K562 (cell line): ENCODE results near the gene OR5K1. TPM values are rescaled to one million over a fixed set of nuclear protein-coding genes. Genes with fewer than 3 reads are reported as not detected.

Source experiments
- ATAC-seq: fragments of 200-7000 bp; cut with Tn5 transposase; 3 replicates; pipeline ENCODE4 v1.9.1; 2020; ENCODE audit warnings: moderate library complexity
- BruUV-seq: library from RNA; stranded (reverse); fragments of 400-500 nt; replicated peaks from 2 replicates; lab custom pipeline; 2021; lab: Mats Ljungman, UMichigan
- CTCF ChIA-PET: fragments of 300-600 bp; formaldehyde crosslinking; extraction: SDS; loops from one replicate; lab custom pipeline; 2021; ENCODE audit warnings: low intra/inter-chr PET ratio; lab: Yijun Ruan, JAX
- POLR2A ChIA-PET: fragments of 300-600, 350-650 bp; sonication (Branson Sonifier 250); formaldehyde crosslinking; extraction: SDS; loops from one replicate; lab custom pipeline; 2021; ENCODE audit warnings: antibody characterized with exemption, inconsistent platforms; lab: Yijun Ruan, JAX
- DNase-seq, 4 experiments: peaks; one replicate each; pipeline versions ENCODE4 v3.0.0 to v3.0.0-alpha.2; 2011 to 2018; ENCODE audit warnings: low spot score in 3 of 4, mixed read lengths in 3 of 4; ENCODE audit errors: extremely low read depth in 1 of 4
- FAIRE-seq: peaks from 2 replicates; lab custom pipeline; 2011; peaks lifted over from hg19 to GRCh38; lab: Jason Lieb, UNC
- H2AFZ ChIP-seq: 2 replicates; pipeline ENCODE4 v1.6.0; 2011; ENCODE audit warnings: low read depth, low read length, control low read depth, inconsistent platforms
- H3K27ac ChIP-seq: fragments of 200-600 bp; 3 replicates; pipeline ENCODE4 v1.8.0; 2011; ENCODE audit warnings: low read depth, mild to moderate bottlenecking, control low read depth, inconsistent platforms, low read length, moderate library complexity, mixed read lengths; ENCODE audit errors: extremely low read depth
- H3K27me3 ChIP-seq, 2 experiments: fragments of 300-600 bp in 1 of 2; 2 replicates in 1 of 2; 3 replicates in 1 of 2; pipeline versions ENCODE4 v1.6.0 to v1.8.0; 2011; ENCODE audit warnings: inconsistent platforms in 2 of 2, low read length in 2 of 2, mild to moderate bottlenecking in 1 of 2, mixed read lengths in 1 of 2, moderate library complexity in 1 of 2; ENCODE audit not compliant: control insufficient read depth in 2 of 2, insufficient read depth in 2 of 2
- H3K36me3 ChIP-seq: fragments of 300-600 bp; 3 replicates; pipeline ENCODE4 v1.8.0; 2011; ENCODE audit warnings: mild to moderate bottlenecking, low read length, inconsistent platforms; ENCODE audit not compliant: control insufficient read depth, insufficient read depth
- H3K4me1 ChIP-seq, 2 experiments: fragments of 200-600 bp in 1 of 2; replicated peaks in 1 of 2; 2 replicates in 1 of 2; 3 replicates in 1 of 2; pipeline versions ENCODE4 v1.5.1 to v1.8.0; 2011; ENCODE audit warnings: inconsistent platforms in 2 of 2, low read length in 2 of 2, mild to moderate bottlenecking in 1 of 2, mixed read lengths in 1 of 2, moderate library complexity in 1 of 2; ENCODE audit not compliant: control insufficient read depth in 2 of 2, insufficient read depth in 2 of 2
- H3K4me2 ChIP-seq: 2 replicates; pipeline ENCODE4 v1.6.1; 2011; ENCODE audit warnings: low read length, control low read depth, inconsistent platforms, mixed read lengths; ENCODE audit not compliant: insufficient read depth
- H3K4me3 ChIP-seq: fragments of 200-600 bp; sonication (generic), shearing (Covaris generic); 2 replicates; pipeline ENCODE4 v1.5.1; 2016; ENCODE audit warnings: control low read depth, inconsistent platforms
- H3K79me2 ChIP-seq: fragments of 200-600 bp; 3 replicates; pipeline ENCODE4 v1.8.0; 2011; ENCODE audit warnings: low read length, inconsistent platforms; ENCODE audit not compliant: control insufficient read depth, insufficient read depth
- H3K9ac ChIP-seq, 2 experiments: 2 replicates each; pipeline versions ENCODE4 v1.6.0 to v1.6.1; 2011; ENCODE audit warnings: low read depth in 2 of 2, low read length in 2 of 2, control low read depth in 1 of 2, inconsistent platforms in 1 of 2, mild to moderate bottlenecking in 1 of 2, mixed read lengths in 1 of 2; ENCODE audit not compliant: insufficient read depth in 1 of 2
- H3K9me1 ChIP-seq: one replicate; pipeline ENCODE4 v1.6.0; 2011; ENCODE audit warnings: inconsistent platforms, mild to moderate bottlenecking, low read length, moderate library complexity; ENCODE audit not compliant: control insufficient read depth, insufficient read depth
- H3K9me3 ChIP-seq: replicated peaks from 2 replicates; pipeline ENCODE4 v1.5.1; 2011; ENCODE audit warnings: low read depth, low read length, inconsistent platforms; ENCODE audit not compliant: control insufficient read depth, insufficient read depth
- H4K20me1 ChIP-seq: replicated peaks from 2 replicates; pipeline ENCODE4 v1.6.1; 2011; ENCODE audit warnings: low read length, inconsistent platforms, mixed read lengths; ENCODE audit not compliant: control insufficient read depth, insufficient read depth
- HDAC6 ChIP-seq: IDR thresholded peaks from 2 replicates; pipeline ENCODE4 v1.6.1; 2012; ENCODE audit warnings: low read depth, mild to moderate bottlenecking, control low read depth, inconsistent platforms, low read length, moderate library complexity
- HNRNPL ChIP-seq: fragments of 200-400 bp; formaldehyde crosslinking; IDR thresholded peaks from 2 replicates; pipeline ENCODE4 v1.6.1; 2017; ENCODE audit warnings: low read depth, mild to moderate bottlenecking, low read length
- JUND ChIP-seq, 2 experiments: IDR thresholded peaks; 2 replicates in 1 of 2; 3 replicates in 1 of 2; pipeline ENCODE4 v1.6.1; 2011; ENCODE audit warnings: borderline replicate concordance in 2 of 2, low read depth in 2 of 2, low read length in 2 of 2, improper control_type of control experiment in 1 of 2, missing biosample characterization in 1 of 2, missing genetic modification characterization in 1 of 2, missing genetic modification reagents in 1 of 2
- L3MBTL2 ChIP-seq: fragments of 450-650 bp; IDR thresholded peaks from 2 replicates; pipeline ENCODE4 v1.6.1; 2016; ENCODE audit warnings: mild to moderate bottlenecking, moderate library complexity
- NFIC ChIP-seq: fragments of 450-650 bp; IDR thresholded peaks from 2 replicates; pipeline ENCODE4 v1.6.1; 2017; ENCODE audit warnings: mild to moderate bottlenecking, inconsistent platforms
- SETDB1 ChIP-seq: IDR thresholded peaks from one replicate; pipeline ENCODE4 v1.6.1; 2012; ENCODE audit warnings: low read length, control low read depth, inconsistent platforms
- ZNF3 ChIP-seq: fragments of 250-450 bp; sonication (Bioruptor Pico); IDR thresholded peaks from 2 replicates; pipeline ENCODE4 v1.5.0; 2021; ENCODE audit warnings: mild to moderate bottlenecking, moderate library complexity
- ZNF79 ChIP-seq: fragments of 250-450 bp; sonication (Bioruptor Pico); IDR thresholded peaks from 2 replicates; pipeline ENCODE4 v1.4.0; 2020; ENCODE audit warnings: low read depth, mild to moderate bottlenecking, moderate library complexity
- WGBS: fragments of 100-300 bp; shearing (Covaris generic); methylation state at CpG from one replicate; pipeline ENCODE4 v1.1.6; 2016; ENCODE audit warnings: low coverage, mixed read lengths; ENCODE audit not compliant: insufficient coverage; ENCODE audit errors: missing lambda C conversion rate; 5-methylcytosine and 5-hydroxymethylcytosine counted together
- in situ Hi-C: fragments of 300-500 bp; cut with MboI; formaldehyde crosslinking; loops from 4 replicates; pipeline ENCODE4 v1.15.0; 2018; ENCODE audit warnings: inconsistent platforms, mixed read lengths
- intact Hi-C: fragments of 100-400 bp; cut with micrococcal nuclease; formaldehyde crosslinking; loops from 2 replicates; pipeline ENCODE4 v1.14.2; 2022
- polyA plus RNA-seq, 8 experiments: library from polyadenylated mRNA; depleted of rRNA in 4 of 8; stranded (reverse) in 5 of 8; unstranded in 3 of 8; fragments of >200 nt; fragmentation: Nextera tagmentation in 2 of 8; fragmentation: Illumina TruSeq in 1 of 8; extraction: Ambion mirVana in 2 of 8; extraction: Trizol in 1 of 8; gene quantifications; 2 replicates each; pipeline versions ENCODE4 v1.2.1 to v1.2.3, GENCODE V29; 2011 to 2014; ENCODE audit warnings: inconsistent platforms in 1 of 8, missing spikeins in 1 of 8
- total RNA-seq, 7 experiments: library from RNA; depleted of rRNA in 6 of 7; stranded (reverse); fragments of >200 nt in 6 of 7; fragmentation: Illumina TruSeq in 2 of 7; extraction: Trizol in 2 of 7; gene quantifications; 2 replicates each; pipeline versions ENCODE4 v1.2.1 to v1.2.3, GENCODE V29; 2011 to 2021; ENCODE audit warnings: low replicate concordance in 1 of 7
- TF ChIP-seq, protein P1 (sequence below): IDR thresholded peaks from 2 replicates; pipeline ENCODE4 v1.6.1; 2012; ENCODE audit warnings: low read depth, low read length, improper control_type of control experiment, borderline replicate concordance

OR5K1 gene
- total and polyA plus RNA-seq, 9 of the 15 experiments (the other 6 are each of a cell fraction or from before 2014, with no cell fraction given): not detected

GRCh38 chr3:98504539-98504938 lies 41.5 kb downstream of the OR5K1 start:
- ChIA-PET CTCF (no interaction called here), POLR2A (no interaction called here)
- no peaks in the 10 kb centered on the region for H3K79me2 ChIP-seq
- intact Hi-C loops: no loop called here
- H3K9me1 ChIP-seq: no peaks in the 10 kb centered on the region
- H3K27me3 ChIP-seq: no peaks in the 10 kb centered on the region
- peaks cover 0 to 5% of the 10 kb centered on the region in 2 experiments; a peak in 1 of 5 replicates for H3K4me1 ChIP-seq
- H4K20me1 ChIP-seq: no peaks in the 10 kb centered on the region
- H3K27ac ChIP-seq: no peak overlapping the region
- H2AFZ ChIP-seq: no peak overlapping the region
- no TSS peak for BruUV-seq
- DNase-seq (no peak), FAIRE-seq (no peak), ATAC-seq (no peak)
- WGBS: 51% methylated on average over 3 of the region's 4 CpGs
- in situ Hi-C loops: no loop called here
- H3K4me3 ChIP-seq: no peak overlapping the region
- H3K4me2 ChIP-seq: no peak overlapping the region
- H3K36me3 ChIP-seq: no peaks in the 10 kb centered on the region
- no peak overlapping the region for H3K9ac ChIP-seq
- TF ChIP-seq, protein P1, sequence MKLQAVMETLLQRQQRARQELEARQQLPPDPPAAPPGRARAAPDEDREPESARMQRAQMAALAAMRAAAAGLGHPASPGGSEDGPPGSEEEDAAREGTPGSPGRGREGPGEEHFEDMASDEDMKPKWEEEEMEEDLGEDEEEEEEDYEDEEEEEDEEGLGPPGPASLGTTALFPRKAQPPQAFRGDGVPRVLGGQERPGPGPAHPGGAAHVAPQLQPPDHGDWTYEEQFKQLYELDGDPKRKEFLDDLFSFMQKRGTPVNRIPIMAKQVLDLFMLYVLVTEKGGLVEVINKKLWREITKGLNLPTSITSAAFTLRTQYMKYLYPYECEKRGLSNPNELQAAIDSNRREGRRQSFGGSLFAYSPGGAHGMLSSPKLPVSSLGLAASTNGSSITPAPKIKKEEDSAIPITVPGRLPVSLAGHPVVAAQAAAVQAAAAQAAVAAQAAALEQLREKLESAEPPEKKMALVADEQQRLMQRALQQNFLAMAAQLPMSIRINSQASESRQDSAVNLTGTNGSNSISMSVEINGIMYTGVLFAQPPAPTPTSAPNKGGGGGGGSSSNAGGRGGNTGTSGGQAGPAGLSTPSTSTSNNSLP: no peak
- TF ChIP-seq SETDB1: no peak
- no peak for TF ChIP-seq ZNF79 (CRISPR knock-in tag)
- TF ChIP-seq JUND (IDR thresholded peaks at IDR 0.05; ENCODE audit: borderline replicate concordance, low read depth, low read length): no peak
- TF ChIP-seq JUND (tag; IDR thresholded peaks at IDR 0.05; ENCODE audit: borderline replicate concordance, low read depth, low read length): no peak
- no peak for TF ChIP-seq L3MBTL2
- no peak for TF ChIP-seq ZNF3 (CRISPR knock-in tag)
- no peak for TF ChIP-seq NFIC
- no peak for TF ChIP-seq HNRNPL
- TF ChIP-seq HDAC6: no peak
- H3K9me3 ChIP-seq: no peaks in the 10 kb centered on the region
